Prostate gland (tissue), 2 donors: ENCODE measurements around the gene RIMBP2.

Source experiments
- POLR2A ChIP-seq: fragments of 450-650 bp; IDR thresholded peaks from one replicate; pipeline ENCODE4 v1.6.1; 2016; ENCODE audit warnings: antibody characterized with exemption, mild to moderate bottlenecking
- TF ChIP-seq, protein P1 (sequence below), 4 experiments: fragments of 200-600 bp in 2 of 4; fragments of 450-650 bp in 2 of 4; sonication (generic) in 2 of 4; IDR thresholded peaks; 1 replicate in 3 of 4; 2 replicates in 1 of 4; pipeline ENCODE4 v1.5.1; 2016 to 2019; ENCODE audit warnings: antibody characterized with exemption in 4 of 4, mild to moderate bottlenecking in 2 of 4, moderate library complexity in 2 of 4

DNA sequence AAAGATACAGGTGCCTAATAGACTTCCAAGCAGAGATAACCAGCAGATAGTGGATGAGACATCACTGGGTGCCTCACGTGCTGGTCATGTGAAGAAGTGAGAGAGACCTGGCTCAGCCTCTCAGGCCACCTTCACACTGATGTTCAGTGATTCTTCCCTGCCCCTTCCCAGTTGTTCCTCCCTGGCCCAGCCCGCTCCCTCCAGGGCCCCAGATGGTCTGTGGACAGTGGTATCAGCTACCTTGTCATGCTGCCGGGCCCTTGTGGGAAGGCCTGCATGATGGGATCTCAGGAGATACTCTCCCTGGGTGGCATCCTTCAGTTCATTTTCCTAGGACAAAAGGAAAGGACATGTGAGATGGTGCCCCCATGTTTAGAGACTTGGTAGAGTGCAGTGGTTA lies 198.5 kb downstream of the RIMBP2 start:
- TF ChIP-seq, protein P1, sequence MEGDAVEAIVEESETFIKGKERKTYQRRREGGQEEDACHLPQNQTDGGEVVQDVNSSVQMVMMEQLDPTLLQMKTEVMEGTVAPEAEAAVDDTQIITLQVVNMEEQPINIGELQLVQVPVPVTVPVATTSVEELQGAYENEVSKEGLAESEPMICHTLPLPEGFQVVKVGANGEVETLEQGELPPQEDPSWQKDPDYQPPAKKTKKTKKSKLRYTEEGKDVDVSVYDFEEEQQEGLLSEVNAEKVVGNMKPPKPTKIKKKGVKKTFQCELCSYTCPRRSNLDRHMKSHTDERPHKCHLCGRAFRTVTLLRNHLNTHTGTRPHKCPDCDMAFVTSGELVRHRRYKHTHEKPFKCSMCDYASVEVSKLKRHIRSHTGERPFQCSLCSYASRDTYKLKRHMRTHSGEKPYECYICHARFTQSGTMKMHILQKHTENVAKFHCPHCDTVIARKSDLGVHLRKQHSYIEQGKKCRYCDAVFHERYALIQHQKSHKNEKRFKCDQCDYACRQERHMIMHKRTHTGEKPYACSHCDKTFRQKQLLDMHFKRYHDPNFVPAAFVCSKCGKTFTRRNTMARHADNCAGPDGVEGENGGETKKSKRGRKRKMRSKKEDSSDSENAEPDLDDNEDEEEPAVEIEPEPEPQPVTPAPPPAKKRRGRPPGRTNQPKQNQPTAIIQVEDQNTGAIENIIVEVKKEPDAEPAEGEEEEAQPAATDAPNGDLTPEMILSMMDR (IDR thresholded peaks at IDR 0.05) = no peak
- no peak for TF ChIP-seq POLR2A
